ENCODE data around the gene MT1M.
A peak's percentile ranks its signal among the peaks of the same experiment; 100 is the strongest.
"Not testable (repeated sequence)": the region's sequence is repeated elsewhere in the genome, so short reads cannot be mapped to it uniquely, and the experiment has no call there.

The MT1M gene

DNA sequence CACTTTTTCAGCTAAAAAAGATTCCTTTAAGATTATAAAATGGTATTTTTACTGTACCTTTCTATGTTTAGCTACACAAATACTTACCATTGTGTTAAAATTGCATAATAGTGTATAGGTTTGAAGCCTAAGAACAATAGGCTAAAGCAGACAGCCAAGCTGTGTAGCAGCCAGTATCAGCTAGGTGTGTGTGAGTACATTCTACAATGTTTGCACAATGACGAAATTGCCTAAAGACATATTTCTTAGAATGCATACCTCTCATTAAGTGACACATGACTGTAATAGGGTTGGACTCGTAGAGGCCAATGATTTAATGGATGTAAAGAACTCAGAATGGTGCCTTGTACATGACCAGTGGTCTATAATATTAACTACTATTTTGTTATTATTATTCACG lies 17.4 kb downstream of the MT1M start:
- no peak for DNase-seq (ENCODE audit: low spot score)

DNA sequence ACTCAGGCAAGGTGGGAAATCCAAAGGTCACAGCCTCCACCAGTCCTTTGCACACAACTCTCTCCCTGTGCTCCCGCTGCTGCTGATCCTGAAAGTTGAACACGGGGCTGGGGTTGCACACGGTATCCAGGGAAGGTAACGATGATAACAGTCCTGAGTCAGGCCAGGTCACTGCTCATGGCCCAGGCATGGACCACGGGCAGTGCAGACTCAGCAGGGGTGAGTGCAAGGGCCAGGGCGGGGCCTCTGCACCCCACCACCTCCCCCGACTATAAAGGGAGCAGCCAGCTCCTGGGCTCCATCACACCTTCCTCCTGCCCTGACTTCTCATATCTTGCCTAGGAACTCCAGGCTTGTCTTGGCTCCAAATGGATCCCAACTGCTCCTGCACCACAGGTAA lies 19.1 kb downstream of the MT1M start, which contains the start of gene MT1B:
TSS of gene MT1B (plus strand) at position 301 of the 400 bp plus-strand sequence. CDS start at position 369, 68 bp downstream.
- DNase-seq (ENCODE audit: low spot score) = no peak

DNA sequence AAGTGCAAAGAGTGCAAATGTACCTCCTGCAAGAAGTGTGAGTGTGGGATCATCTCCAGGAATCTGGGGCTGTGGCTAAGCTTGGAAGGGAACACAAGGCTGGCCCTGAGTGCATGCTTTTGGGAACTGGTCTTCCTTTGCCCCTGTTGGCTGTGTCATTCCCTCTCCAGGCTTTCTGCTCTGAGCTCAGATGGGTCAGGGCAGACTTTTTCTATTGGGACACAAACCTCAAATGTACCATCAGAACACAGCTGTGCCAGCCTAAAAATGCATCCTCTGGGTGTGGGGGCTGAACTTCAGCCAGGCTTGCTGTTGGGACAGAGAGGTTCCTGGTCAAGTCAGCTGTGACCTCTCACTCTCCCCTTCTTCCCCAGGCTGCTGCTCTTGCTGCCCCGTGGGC lies 20.1 kb downstream of the MT1M start:
- DNase-seq (ENCODE audit: low spot score) = no peak

DNA sequence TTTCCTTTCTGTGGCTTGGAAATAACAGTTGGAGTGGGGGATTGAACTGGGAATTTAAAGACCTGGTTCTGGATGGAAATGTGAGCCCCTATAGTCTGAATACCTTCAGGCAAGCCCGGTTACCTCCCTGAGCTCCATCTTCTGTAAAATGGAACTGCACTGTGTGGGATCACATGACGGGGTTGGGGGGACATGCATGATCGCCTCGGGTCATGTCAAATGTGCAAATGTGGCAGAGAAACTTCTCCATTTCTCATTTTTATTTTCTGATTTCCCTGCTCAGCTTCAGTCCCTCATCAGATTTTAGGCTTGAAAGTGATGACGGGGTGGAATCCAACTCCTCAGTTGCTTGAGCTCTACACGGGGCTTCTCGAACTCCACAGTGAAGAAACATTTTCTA lies 20.8 kb downstream of the MT1M start:
- no peak for DNase-seq (ENCODE audit: low spot score)

DNA sequence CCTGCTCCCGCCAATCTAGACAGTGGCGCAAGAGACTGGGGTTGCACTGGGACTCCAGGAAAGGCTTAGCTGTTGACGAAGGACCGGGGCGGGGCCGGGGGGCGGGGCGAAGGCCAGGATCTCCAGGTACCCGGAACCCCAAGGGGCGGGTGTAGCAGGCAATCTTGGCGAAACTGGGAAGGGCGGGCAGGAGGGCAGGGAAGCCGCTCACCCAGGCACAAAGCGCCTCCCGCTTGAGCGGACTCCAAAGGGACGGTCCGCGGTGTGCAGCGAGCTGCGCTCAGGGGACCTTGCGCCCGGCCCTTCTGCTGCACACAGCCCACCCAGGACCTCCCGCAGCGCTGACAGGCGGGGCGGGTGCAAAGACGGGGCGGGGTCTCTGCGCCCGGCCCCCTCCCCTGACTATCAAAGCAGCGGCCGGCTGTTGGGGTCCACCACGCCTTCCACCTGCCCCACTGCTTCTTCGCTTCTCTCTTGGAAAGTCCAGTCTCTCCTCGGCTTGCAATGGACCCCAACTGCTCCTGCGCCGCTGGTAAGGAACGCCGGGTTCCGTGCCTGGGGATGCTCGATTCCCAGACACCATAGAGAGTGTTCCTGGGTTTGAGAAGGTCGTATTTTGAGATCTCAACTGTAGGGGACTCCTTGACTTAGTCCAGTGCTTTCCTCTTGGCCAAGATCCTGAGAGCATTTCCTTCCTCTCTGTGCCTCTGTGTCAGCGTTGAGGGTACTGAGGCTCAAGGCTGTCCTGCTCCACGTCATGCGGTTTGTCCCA lies 25.3 kb downstream of the MT1M start, which contains the start of gene MT1F:
TSS of gene MT1F (plus strand) at position 405 of the 772 bp plus-strand sequence. CDS start at position 505, 100 bp downstream.
- peak; percentile 59 for DNase-seq (ENCODE audit: low spot score)

DNA sequence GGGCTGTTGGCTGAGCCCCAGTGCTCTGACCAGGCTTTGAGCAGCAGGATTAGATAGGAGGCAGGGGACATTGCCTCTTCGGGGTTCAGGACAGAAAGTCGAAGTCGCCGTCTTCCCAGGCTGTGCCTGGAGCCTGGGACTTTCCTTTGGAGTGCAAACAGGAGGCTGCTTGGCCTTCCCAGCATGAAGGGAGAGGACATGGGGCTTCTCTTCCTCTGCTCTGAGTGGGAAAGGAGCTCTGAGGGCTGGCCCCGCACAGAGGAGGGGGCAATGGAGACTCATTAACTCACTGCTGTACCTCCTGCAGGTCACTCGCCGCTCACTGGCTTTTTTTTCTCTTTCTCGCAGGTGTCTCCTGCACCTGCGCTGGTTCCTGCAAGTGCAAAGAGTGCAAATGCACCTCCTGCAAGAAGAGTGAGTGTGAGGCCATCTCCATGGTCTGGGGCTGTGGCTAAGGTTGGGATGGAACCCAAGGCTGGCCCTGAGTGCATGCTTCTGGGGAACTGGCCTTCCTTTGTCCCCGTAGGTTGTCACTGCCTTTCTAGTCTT lies 25.9 kb downstream of the MT1M start:
- DNase-seq (ENCODE audit: low spot score) = no peak

DNA sequence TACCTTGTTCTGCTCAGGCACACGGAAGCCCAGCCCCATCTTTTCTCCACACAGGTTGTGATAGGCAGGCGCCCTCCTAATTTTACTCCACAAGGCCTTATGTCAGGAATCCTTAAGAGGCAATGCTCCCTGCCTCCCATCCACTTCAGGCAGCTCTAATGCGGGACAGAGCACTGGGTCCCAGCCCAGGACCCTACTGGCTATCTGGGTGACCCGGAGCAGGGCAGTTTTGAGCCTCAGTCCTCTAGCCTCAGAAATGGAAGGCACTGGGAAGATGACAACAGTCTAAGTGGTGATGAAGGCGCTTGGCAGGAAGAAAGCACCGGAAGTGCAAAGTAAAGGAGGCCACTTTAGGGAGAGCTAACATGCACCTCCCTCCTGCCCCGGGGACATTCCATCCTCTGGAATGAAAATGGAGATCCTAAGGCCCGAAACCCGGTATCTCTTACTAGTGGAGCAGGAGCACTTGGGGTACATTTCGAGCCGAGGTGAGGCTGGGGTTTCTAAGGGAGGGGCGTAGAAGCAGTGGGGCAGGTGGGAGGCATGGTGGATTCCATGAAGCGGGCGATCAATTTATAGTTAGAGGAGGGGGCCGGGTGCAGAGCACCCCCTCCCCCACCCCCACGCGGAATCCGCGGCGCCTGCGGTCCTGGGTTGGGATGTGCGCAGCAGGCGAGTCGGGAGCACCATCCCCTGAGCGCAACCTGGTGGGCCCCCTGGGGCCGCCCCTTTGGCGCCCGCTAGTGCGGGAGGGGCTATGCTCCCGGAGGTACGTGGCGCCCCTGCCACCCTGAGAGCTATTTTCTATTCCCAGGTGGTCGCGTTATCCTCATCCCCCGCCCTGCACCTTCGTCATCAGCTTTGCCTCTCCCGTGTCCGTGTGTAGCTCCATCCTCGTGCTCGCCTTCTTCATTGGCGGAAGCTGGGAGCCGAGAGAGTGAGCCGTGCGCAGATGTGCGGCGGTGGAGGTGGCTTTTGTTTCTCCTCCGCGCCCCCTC lies 30.2 kb downstream of the MT1M start:
- no peak for DNase-seq (ENCODE audit: low spot score)

DNA sequence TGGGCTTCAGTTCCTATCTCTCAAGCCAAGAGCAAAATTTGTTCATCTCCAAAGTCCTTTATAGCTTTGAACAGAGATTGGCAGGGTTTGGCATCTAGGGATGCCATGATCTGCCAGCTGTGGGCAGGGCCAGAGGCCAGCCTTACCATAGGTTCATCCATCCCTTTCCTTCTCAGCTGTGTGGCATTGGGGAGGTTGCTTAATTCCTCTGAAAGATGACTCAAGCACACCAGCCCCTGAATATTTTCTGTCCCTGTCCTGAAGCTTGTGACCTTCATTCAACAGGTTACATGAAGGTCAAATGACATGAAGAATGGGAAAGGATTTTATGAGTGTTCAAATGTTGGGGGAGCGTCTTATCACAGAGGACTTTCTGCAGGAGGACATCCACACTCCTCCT lies 32.0 kb downstream of the MT1M start:
- DNase-seq (ENCODE audit: low spot score) = no peak

DNA sequence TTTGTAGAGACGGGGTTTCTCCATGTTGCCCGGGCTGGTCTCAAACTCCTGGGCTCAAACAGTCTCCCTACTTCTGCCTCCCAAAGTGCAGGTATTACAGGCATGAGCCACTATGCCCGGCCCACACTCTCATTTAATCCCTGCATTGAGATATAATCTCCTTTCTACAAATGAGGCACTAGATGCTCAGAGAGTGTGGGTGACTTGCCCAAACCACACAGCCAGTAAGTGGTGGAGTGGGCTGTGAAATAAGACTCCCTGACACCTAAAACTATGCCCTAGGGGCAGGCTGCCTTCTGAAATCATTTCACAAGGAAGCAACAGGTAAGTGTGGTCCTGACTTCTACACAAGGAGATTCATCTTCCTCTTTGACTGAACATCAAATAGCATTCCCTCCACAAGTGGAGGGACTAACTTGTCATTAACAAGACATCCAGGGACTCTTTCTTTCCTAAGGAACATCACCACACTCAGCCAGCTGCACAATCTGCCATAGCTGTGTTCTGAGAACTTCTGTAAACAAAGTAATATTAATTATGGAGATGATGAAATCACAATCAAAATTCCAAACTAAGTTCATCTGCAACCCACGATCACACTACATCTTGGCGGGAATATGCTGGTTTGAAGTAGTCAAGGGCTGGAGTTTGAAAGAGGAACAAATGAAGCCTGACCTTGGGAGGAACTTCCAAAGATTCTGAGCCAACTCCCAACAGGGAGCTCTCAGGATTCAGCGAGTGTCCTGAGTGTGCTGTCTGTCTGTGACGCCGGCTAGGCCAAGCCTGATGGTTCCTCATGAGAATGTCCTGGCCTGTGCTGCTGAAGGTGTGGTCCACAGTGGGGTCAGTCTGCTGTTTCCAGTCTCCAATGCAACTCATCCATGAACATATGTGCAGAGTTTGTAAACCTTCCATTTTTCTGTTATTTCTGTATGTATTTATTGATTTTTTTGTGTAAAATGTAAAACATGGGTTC lies 33.1 kb downstream of the MT1M start:
- DNase-seq (ENCODE audit: low spot score) = not testable (repeated sequence)

DNA sequence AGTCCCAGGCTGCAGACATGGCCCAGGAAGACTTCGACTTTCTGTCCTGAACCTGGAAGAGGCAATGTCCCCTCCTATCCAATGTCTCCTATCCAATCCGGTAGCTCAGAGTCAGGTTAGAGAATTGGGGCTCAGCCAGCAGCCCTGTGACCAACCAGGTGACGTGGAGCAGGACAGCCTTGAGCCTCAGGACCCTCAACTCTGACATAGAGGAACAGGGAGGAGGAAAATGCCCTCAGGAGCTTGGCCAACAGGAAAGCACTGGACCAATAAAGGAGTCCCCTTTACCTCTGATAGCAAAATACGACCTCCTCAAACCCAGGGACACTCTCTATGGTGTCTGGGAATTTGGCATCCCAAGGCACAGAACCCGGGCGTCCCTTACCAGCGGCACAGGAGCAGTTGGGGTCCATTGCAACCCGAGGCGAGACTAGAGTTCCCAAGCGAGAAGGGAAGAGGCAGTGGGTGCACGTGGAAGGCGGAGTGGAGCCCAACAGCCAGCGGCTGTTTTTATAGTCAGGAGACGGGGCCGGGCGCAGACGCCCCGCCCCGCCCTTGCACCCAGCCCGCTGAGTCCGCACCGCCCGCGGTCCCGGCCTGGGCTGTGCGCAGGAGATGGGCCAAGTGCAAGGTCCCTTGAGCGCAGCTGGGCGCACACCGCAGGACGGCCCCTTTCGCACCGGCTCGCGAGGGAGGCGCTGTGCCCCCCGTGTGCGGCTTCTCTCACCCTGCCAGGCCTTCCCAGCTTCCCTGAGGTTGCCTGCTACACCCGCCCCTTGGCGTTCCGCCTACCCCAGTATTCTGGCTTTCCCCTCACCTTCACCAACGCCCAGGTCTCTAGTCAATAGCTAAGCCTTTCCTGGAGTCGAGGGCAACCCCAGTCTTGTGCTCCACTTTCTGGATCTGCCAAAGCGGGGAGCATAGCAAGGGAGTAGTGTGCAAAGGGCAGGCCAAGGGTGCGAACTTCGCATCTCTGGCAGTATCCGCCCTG lies 35.4 kb downstream of the MT1M start, which contains the start of gene MT1G:
TSS of gene MT1G (minus strand) at position 485 of the 991 bp plus-strand sequence. CDS start at position 413, 72 bp downstream.
- no peak for DNase-seq (ENCODE audit: low spot score)

DNA sequence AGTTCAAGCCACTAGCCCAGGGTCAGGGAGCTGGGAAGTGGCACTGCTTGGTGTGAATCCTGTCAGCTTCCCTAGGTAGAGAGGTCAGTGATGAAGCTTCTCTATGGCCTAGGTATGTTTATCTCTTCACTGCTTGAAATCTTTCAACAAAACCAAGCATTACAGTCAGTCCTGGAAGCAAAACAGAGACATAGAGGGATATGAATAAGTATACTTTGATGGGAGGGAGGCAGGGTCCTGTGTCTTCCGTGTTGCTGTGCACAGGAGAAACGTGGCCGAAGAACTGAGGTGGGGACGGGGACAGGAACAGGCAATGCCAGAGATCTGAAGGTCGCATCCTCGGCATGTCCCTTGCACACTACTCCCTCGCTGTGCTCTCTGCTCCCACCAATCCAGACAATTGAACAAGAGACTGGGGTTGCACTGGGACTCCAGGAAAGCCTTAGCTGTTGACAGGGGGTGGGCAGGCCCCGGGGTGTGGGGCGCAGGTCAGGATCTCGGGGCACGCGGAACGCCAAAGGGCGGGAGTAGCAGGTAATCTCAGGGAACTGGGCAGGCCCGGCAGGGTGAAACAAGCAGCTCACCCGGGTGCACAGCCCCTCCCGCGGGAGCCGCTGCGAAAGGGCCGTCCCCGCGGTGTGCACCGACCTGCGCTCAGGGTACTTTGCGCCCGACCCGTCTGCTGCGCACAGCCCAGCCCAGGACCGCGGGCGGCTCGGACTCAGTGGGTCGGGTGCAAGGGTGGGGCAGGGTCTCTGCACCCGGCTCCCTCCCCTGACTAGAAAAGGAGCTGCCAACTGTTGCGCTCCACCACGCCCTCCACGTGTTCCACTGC lies 36.8 kb downstream of the MT1M start, which contains the start of gene MT1H:
TSS of gene MT1H (plus strand) at position 810 of the 835 bp plus-strand sequence. CDS start 71 bp downstream, outside the sequence.
- no peak for DNase-seq (ENCODE audit: low spot score)

DNA sequence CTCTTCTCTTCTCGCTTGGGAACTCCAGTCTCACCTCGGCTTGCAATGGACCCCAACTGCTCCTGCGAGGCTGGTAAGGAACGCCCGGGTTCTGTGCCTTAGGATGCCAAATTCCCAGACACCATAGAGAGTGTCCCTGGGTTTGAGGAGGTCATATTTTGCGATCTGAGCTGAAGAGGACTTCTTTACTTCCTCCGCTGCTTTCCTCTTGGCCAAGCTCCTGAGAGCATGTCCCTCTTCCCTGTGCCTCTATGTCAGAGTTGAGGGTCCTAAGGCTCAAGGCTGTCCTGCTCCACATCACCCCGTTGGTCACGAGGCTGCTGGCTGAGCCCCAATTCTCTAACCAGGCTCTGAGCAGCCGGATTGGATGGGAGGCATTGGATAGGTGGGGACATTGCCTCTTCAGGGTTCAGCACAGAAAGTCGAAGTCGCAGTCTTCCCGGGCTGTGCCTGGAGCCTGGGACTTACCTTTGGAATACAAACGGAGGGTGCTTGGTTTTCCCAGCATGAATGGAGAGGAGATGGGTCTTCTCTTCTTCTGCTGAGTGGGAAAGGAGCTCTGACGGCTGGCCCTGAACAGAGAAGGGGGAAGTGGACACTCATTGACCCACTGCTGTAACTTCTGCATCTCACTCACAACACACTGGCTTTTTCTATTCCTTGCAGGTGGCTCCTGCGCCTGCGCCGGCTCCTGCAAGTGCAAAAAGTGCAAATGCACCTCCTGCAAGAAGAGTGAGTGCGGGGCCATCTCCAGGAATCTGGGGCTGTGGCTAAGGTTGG lies 37.6 kb downstream of the MT1M start:
- DNase-seq (ENCODE audit: low spot score) = no peak

DNA sequence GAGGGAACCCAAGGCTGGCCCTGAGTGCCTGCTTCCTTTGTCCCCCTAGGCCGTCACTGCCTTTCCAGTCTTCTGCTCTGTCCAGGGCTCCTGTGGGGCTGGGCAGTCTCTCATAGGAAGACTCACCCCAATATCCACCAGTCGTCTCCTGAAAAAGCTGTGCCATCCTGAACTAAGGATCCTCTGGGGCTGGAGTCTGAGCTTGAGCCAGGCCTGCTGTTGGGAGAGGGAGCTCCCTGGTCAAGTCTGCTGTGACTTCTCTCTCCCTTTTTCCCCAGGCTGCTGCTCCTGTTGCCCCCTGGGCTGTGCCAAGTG lies 38.1 kb downstream of the MT1M start:
- DNase-seq (ENCODE audit: low spot score) = no peak

DNA sequence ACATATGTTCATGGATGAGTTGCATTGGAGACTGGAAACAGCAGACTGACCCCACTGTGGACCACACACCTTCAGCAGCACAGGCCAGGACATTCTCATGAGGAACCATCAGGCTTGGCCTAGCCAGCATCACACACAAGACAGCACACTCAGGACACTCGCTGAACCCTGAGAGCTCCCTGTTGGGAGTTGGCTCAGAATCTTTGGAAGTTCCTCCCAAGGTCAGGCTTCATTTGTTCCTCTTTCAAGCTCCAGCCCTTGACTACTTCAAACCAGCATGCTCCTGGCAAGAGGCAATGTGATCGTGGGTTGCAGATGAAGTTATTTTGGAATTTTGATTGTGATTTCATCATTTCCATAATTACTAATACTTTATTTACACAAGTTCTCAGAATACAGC lies 39.2 kb downstream of the MT1M start:
- not testable (repeated sequence) for DNase-seq (ENCODE audit: low spot score)

DNA sequence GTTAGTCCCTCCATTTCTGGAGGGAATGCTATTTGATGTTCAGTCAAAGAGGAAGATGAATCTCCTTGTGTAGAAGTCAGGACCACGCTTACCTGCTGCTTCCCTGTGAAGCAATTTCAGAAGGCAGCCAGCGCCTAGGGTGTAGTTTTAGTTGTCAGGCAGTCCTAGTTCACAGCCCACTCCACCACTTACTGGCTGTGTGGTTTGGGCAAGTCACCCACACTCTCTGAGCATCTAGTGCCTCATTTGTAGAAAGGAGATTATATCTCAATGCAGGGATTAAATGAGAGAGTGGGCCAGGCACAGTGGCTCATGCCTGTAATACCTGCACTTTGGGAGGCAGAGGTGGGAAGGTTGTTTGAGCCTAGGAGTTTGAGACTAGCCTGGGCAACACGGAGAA lies 39.7 kb downstream of the MT1M start:
- not testable (repeated sequence) for DNase-seq (ENCODE audit: low spot score)

DNA sequence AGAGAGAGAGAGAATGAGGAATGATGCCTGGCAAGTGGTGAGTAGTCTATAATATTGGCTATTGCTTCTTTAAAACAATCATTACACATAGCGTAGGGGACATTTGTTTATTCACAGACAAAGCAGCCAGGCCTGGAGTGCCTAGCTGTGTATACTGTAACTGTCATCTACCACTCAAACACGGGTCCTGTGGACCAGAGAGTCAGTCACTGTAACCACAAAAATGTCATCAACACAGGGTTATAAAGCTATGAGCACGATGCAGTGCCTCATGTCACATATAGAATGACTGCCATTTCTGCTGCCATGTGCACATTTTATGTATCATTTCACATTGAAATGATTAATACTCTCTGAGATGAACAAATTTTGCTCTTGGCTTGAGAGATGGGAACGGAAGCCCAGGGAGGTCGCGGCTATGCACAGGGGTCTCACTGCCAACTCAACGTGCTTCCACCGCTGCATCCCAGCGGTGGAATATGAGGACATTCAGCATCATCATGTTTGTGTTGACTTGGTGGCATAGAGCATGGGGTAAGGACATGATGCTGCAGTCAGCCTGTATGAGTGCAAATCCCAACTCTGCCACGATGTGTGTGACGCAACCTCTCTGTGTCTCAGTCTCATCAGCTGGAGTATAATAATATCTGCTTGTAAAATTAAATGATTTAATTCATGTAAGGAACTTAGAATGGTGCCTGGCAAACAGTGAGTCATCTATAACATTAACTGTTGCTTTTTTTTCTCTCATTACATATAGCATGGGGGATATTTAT lies 40.5 kb downstream of the MT1M start:
- no peak for DNase-seq (ENCODE audit: low spot score)

DNA sequence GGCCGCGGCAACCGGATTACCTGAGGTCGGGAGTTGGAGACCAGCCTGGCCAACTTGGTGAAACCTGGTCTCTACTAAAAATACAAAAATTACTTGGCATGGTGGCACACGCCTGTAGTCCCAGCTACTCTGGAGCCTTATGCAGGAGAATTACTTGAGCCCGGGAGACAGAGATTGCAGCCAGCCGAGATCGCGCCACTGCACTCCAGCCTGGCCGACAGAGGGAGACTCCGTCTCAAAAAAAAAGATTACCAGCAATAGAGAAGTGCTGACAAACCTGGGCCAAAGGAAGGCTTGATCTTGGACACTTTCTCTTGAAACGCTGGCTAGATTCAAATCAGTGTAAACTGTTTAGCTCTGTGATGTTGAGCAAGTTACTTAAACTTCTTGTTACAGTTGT lies 41.5 kb downstream of the MT1M start:
- no peak for DNase-seq (ENCODE audit: low spot score)

All from CD4-positive, alpha-beta T cell treated with Interleukin-15 for 4 hours (primary cell).